K562 (cell line): Measurements from ENCODE around the gene CAPN3. TPM values are rescaled to one million over a fixed set of nuclear protein-coding genes. Genes with fewer than 3 reads are reported as not detected.
A peak's percentile ranks its signal among the peaks of the same experiment; 100 is the strongest.

ENCODE experiments used
- ATAC-seq: fragments of 200-7000 bp; cut with Tn5 transposase; 3 replicates; pipeline ENCODE4 v1.9.1; 2020; ENCODE audit warnings: moderate library complexity
- BruUV-seq: library from RNA; stranded (reverse); fragments of 400-500 nt; replicated peaks from 2 replicates; lab custom pipeline; 2021; lab: Mats Ljungman, UMichigan
- CTCF ChIA-PET: fragments of 300-600 bp; formaldehyde crosslinking; extraction: SDS; loops from one replicate; lab custom pipeline; 2021; ENCODE audit warnings: low intra/inter-chr PET ratio; lab: Yijun Ruan, JAX
- POLR2A ChIA-PET: fragments of 300-600, 350-650 bp; sonication (Branson Sonifier 250); formaldehyde crosslinking; extraction: SDS; loops from one replicate; lab custom pipeline; 2021; ENCODE audit warnings: antibody characterized with exemption, inconsistent platforms; lab: Yijun Ruan, JAX
- DNase-seq, 4 experiments: peaks; one replicate each; pipeline versions ENCODE4 v3.0.0 to v3.0.0-alpha.2; 2011 to 2018; ENCODE audit warnings: low spot score in 3 of 4, mixed read lengths in 3 of 4; ENCODE audit errors: extremely low read depth in 1 of 4
- FAIRE-seq: peaks from 2 replicates; lab custom pipeline; 2011; peaks lifted over from hg19 to GRCh38; lab: Jason Lieb, UNC
- H2AFZ ChIP-seq: 2 replicates; pipeline ENCODE4 v1.6.0; 2011; ENCODE audit warnings: low read depth, low read length, control low read depth, inconsistent platforms
- H3K27ac ChIP-seq: fragments of 200-600 bp; 3 replicates; pipeline ENCODE4 v1.8.0; 2011; ENCODE audit warnings: low read depth, mild to moderate bottlenecking, control low read depth, inconsistent platforms, low read length, moderate library complexity, mixed read lengths; ENCODE audit errors: extremely low read depth
- H3K27me3 ChIP-seq, 2 experiments: fragments of 300-600 bp in 1 of 2; 2 replicates in 1 of 2; 3 replicates in 1 of 2; pipeline versions ENCODE4 v1.6.0 to v1.8.0; 2011; ENCODE audit warnings: inconsistent platforms in 2 of 2, low read length in 2 of 2, mild to moderate bottlenecking in 1 of 2, mixed read lengths in 1 of 2, moderate library complexity in 1 of 2; ENCODE audit not compliant: control insufficient read depth in 2 of 2, insufficient read depth in 2 of 2
- H3K36me3 ChIP-seq: fragments of 300-600 bp; 3 replicates; pipeline ENCODE4 v1.8.0; 2011; ENCODE audit warnings: mild to moderate bottlenecking, low read length, inconsistent platforms; ENCODE audit not compliant: control insufficient read depth, insufficient read depth
- H3K4me1 ChIP-seq, 2 experiments: fragments of 200-600 bp in 1 of 2; replicated peaks in 1 of 2; 2 replicates in 1 of 2; 3 replicates in 1 of 2; pipeline versions ENCODE4 v1.5.1 to v1.8.0; 2011; ENCODE audit warnings: inconsistent platforms in 2 of 2, low read length in 2 of 2, mild to moderate bottlenecking in 1 of 2, mixed read lengths in 1 of 2, moderate library complexity in 1 of 2; ENCODE audit not compliant: control insufficient read depth in 2 of 2, insufficient read depth in 2 of 2
- H3K4me2 ChIP-seq: 2 replicates; pipeline ENCODE4 v1.6.1; 2011; ENCODE audit warnings: low read length, control low read depth, inconsistent platforms, mixed read lengths; ENCODE audit not compliant: insufficient read depth
- H3K4me3 ChIP-seq: fragments of 200-600 bp; sonication (generic), shearing (Covaris generic); 2 replicates; pipeline ENCODE4 v1.5.1; 2016; ENCODE audit warnings: control low read depth, inconsistent platforms
- H3K79me2 ChIP-seq: fragments of 200-600 bp; 3 replicates; pipeline ENCODE4 v1.8.0; 2011; ENCODE audit warnings: low read length, inconsistent platforms; ENCODE audit not compliant: control insufficient read depth, insufficient read depth
- H3K9ac ChIP-seq, 2 experiments: 2 replicates each; pipeline versions ENCODE4 v1.6.0 to v1.6.1; 2011; ENCODE audit warnings: low read depth in 2 of 2, low read length in 2 of 2, control low read depth in 1 of 2, inconsistent platforms in 1 of 2, mild to moderate bottlenecking in 1 of 2, mixed read lengths in 1 of 2; ENCODE audit not compliant: insufficient read depth in 1 of 2
- H3K9me1 ChIP-seq: one replicate; pipeline ENCODE4 v1.6.0; 2011; ENCODE audit warnings: inconsistent platforms, mild to moderate bottlenecking, low read length, moderate library complexity; ENCODE audit not compliant: control insufficient read depth, insufficient read depth
- H3K9me3 ChIP-seq: replicated peaks from 2 replicates; pipeline ENCODE4 v1.5.1; 2011; ENCODE audit warnings: low read depth, low read length, inconsistent platforms; ENCODE audit not compliant: control insufficient read depth, insufficient read depth
- H4K20me1 ChIP-seq: replicated peaks from 2 replicates; pipeline ENCODE4 v1.6.1; 2011; ENCODE audit warnings: low read length, inconsistent platforms, mixed read lengths; ENCODE audit not compliant: control insufficient read depth, insufficient read depth
- BACH1 ChIP-seq: fragments of 200-800 bp; sonication (Bioruptor generic); IDR thresholded peaks from 2 replicates; pipeline ENCODE4 v1.6.1; 2016; ENCODE audit warnings: missing genetic modification characterization, missing compliant biosample characterization
- CBFA2T2 ChIP-seq: fragments of 450-650 bp; conservative IDR thresholded peaks from 2 replicates; pipeline ENCODE4 v1.6.1; 2017; ENCODE audit warnings: mild to moderate bottlenecking
- CBFA2T3 ChIP-seq: fragments of 450-650 bp; IDR thresholded peaks from 2 replicates; pipeline ENCODE4 v1.6.1; 2017
- CEBPG ChIP-seq, 3 experiments: fragments of 200-800 bp in 1 of 3; sonication (Bioruptor generic) in 1 of 3; sonication (generic) in 1 of 3; formaldehyde crosslinking in 1 of 3; IDR thresholded peaks in 2 of 3; conservative IDR thresholded peaks in 1 of 3; 2 replicates each; pipeline versions ENCODE4 v1.6.1 to v1.8.0; 2016 to 2022; ENCODE audit warnings: missing compliant biosample characterization in 2 of 3, missing genetic modification characterization in 2 of 3, mild to moderate bottlenecking in 1 of 3, missing genetic modification reagents in 1 of 3
- CTBP1 ChIP-seq: fragments of 450-650 bp; IDR thresholded peaks from 2 replicates; pipeline ENCODE4 v1.6.1; 2016; ENCODE audit warnings: borderline replicate concordance
- ETV5 ChIP-seq: sonication (generic); formaldehyde crosslinking; IDR thresholded peaks from 2 replicates; pipeline ENCODE4 v1.4.0; 2020; ENCODE audit warnings: low read depth, mild to moderate bottlenecking, missing genetic modification reagents
- FOXJ2 ChIP-seq: fragments of 200-800 bp; sonication (Bioruptor generic); IDR thresholded peaks from 2 replicates; pipeline ENCODE4 v1.6.1; 2016; ENCODE audit warnings: missing genetic modification characterization, missing compliant biosample characterization
- MEF2A ChIP-seq: IDR thresholded peaks from 2 replicates; pipeline ENCODE4 v1.6.1; 2011; ENCODE audit warnings: low read depth, mild to moderate bottlenecking, low read length, moderate library complexity; ENCODE audit not compliant: control insufficient read depth
- MEF2D ChIP-seq: conservative IDR thresholded peaks from 2 replicates; pipeline ENCODE4 v1.6.1; 2016; ENCODE audit warnings: low read depth, missing genetic modification characterization, missing compliant biosample characterization
- MIER1 ChIP-seq: fragments of 450-650 bp; IDR thresholded peaks from 2 replicates; pipeline ENCODE4 v1.6.1; 2016; ENCODE audit warnings: antibody characterized with exemption, mild to moderate bottlenecking, low read depth
- NFXL1 ChIP-seq: fragments of 450-650 bp; formaldehyde crosslinking; IDR thresholded peaks from 2 replicates; pipeline ENCODE4 v1.4.0; 2021; ENCODE audit warnings: mild to moderate bottlenecking
- PHB2 ChIP-seq: fragments of 450-650 bp; IDR thresholded peaks from 2 replicates; pipeline ENCODE4 v1.6.1; 2017; ENCODE audit warnings: low read depth
- RBFOX2 ChIP-seq: fragments of 200-400 bp; formaldehyde crosslinking; IDR thresholded peaks from 2 replicates; pipeline ENCODE4 v1.6.1; 2017; ENCODE audit warnings: low read depth, mild to moderate bottlenecking, low read length, moderate library complexity
- TEAD4 ChIP-seq, 2 experiments: sonication (generic) in 1 of 2; formaldehyde crosslinking in 1 of 2; IDR thresholded peaks; 2 replicates each; pipeline versions ENCODE4 v1.6.1 to v1.8.0; 2012 to 2022; ENCODE audit warnings: borderline replicate concordance in 1 of 2, inconsistent platforms in 1 of 2, low read length in 1 of 2, mild to moderate bottlenecking in 1 of 2, missing genetic modification reagents in 1 of 2
- ZNF41 ChIP-seq: fragments of 250-450 bp; sonication (Bioruptor Pico); conservative IDR thresholded peaks from 2 replicates; pipeline ENCODE4 v1.4.0; 2020; ENCODE audit warnings: mild to moderate bottlenecking
- ZNF830 ChIP-seq: fragments of 250-450 bp; sonication (Bioruptor Pico); IDR thresholded peaks from 2 replicates; pipeline ENCODE4 v1.5.0; 2021; ENCODE audit warnings: mild to moderate bottlenecking
- WGBS: fragments of 100-300 bp; shearing (Covaris generic); methylation state at CpG from one replicate; pipeline ENCODE4 v1.1.6; 2016; ENCODE audit warnings: low coverage, mixed read lengths; ENCODE audit not compliant: insufficient coverage; ENCODE audit errors: missing lambda C conversion rate; 5-methylcytosine and 5-hydroxymethylcytosine counted together
- in situ Hi-C: fragments of 300-500 bp; cut with MboI; formaldehyde crosslinking; loops from 4 replicates; pipeline ENCODE4 v1.15.0; 2018; ENCODE audit warnings: inconsistent platforms, mixed read lengths
- intact Hi-C: fragments of 100-400 bp; cut with micrococcal nuclease; formaldehyde crosslinking; loops from 2 replicates; pipeline ENCODE4 v1.14.2; 2022
- polyA plus RNA-seq, 8 experiments: library from polyadenylated mRNA; depleted of rRNA in 4 of 8; stranded (reverse) in 5 of 8; unstranded in 3 of 8; fragments of >200 nt; fragmentation: Nextera tagmentation in 2 of 8; fragmentation: Illumina TruSeq in 1 of 8; extraction: Ambion mirVana in 2 of 8; extraction: Trizol in 1 of 8; gene quantifications; 2 replicates each; pipeline versions ENCODE4 v1.2.1 to v1.2.3, GENCODE V29; 2011 to 2014; ENCODE audit warnings: inconsistent platforms in 1 of 8, missing spikeins in 1 of 8
- total RNA-seq, 7 experiments: library from RNA; depleted of rRNA in 6 of 7; stranded (reverse); fragments of >200 nt in 6 of 7; fragmentation: Illumina TruSeq in 2 of 7; extraction: Trizol in 2 of 7; gene quantifications; 2 replicates each; pipeline versions ENCODE4 v1.2.1 to v1.2.3, GENCODE V29; 2011 to 2021; ENCODE audit warnings: low replicate concordance in 1 of 7
- TF ChIP-seq, protein P1 (sequence below): fragments of 450-650 bp; formaldehyde crosslinking; IDR thresholded peaks from 2 replicates; pipeline ENCODE4 v1.4.0; 2020; ENCODE audit warnings: mild to moderate bottlenecking, moderate library complexity

The CAPN3 gene
- total and polyA plus RNA-seq, 9 of the 15 experiments (the other 6 are each of a cell fraction or from before 2014, with no cell fraction given), result 0.03 to 0.34 (median 0.20) TPM; not detected in 2

DNA sequence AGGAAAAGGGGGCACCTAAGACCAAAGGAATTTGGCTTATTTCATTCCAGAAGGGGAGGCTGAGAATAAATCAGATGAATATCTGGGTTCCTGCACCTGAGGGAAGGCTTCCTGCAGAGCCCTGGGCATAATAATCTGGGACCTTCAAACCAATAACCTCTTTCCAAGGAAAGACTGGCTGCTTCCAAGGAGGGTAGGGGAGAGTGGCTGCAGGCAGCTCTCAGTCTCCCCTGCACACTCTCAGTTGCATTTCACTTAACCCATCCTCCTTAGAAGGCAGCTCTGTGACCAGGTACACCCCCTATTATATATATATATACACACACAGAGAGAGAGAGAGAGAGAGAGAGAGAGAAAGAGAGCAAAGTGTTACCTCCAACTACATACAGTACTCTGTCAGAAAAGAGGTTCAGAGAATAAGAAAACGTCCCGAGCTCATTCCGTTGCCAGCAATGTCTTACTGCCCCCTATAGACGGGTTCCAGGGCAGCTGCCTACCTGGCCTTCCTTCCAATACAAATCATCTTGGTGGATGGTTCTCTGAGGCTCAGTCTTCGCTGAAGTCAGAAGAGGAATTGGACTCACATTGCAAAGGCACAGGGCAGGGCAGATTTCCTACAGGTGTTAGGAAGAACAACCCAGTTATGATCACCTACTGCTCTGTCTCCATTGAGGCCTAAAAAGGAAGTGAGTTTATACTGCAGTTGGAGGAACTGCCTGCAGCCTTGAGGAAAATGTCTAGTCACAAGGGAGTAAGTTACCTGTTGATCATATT, 26.1 kb downstream of the CAPN3 start (continued):
- TF ChIP-seq, protein P1, sequence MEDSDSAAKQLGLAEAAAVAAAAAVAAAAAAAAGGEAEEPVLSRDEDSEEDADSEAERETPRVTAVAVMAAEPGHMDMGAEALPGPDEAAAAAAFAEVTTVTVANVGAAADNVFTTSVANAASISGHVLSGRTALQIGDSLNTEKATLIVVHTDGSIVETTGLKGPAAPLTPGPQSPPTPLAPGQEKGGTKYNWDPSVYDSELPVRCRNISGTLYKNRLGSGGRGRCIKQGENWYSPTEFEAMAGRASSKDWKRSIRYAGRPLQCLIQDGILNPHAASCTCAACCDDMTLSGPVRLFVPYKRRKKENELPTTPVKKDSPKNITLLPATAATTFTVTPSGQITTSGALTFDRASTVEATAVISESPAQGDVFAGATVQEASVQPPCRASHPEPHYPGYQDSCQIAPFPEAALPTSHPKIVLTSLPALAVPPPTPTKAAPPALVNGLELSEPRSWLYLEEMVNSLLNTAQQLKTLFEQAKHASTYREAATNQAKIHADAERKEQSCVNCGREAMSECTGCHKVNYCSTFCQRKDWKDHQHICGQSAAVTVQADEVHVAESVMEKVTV (CRISPR knock-in tag), result peak; percentile 33; the same call in 1 of the 2 replicates
- no peak for TF ChIP-seq ZNF830 (CRISPR knock-in tag)

DNA sequence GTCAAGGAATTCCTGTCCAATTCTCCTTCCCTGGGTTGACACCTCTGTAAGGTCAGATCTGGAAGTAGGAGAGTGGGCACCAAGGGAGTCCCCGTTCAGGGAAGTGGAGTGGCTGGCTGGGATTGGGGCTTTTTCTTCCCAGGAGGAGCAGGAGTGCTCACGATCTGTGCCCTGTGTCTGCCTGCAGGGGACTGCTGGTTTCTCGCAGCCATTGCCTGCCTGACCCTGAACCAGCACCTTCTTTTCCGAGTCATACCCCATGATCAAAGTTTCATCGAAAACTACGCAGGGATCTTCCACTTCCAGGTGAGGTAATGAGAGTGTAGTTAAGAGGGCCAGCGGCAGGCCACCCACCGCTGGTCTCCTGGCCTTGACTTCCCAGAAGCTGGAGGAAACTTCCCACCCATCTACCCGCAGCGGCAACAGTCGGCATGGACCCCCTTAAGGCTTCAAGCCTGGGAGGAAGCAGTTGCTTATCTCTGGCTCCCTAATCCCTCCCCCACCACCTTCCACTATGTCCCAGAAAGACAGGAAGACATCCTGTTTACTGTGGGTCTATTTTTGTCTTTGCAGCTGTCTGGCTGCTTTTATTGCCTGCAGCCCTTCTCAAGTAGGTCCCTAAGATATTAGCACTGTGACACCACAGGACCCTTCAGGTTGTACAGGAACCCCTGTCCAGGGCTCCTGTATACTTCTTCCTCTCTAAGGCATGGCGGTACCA, 26.8 kb downstream of the CAPN3 start:
- ChIA-PET POLR2A (interaction anchor here (0.5 to 1.6 kb wide), 6 partner anchors 11 to 163 kb away, joined by 3 to 5 read pairs (median 3); no protein-coding TSS in a partner anchor), CTCF (interaction anchor here (0.8 to 0.9 kb wide), 2 partner anchors 302 to 397 kb away, joined by 3 to 6 read pairs; no protein-coding TSS in a partner anchor)
- Histone ChIP-seq H3K36me3 (no peaks in the 10 kb centered on the region), H3K4me1 (peaks cover 15 to 16% of the 10 kb centered on the region in 2 experiments; a peak in 4 of 5 replicates), H3K9me1 (no peaks in the 10 kb centered on the region), H3K9ac (peak overlapping the region in 1 of 2 experiments; percentile 69; a peak in 1 of 4 replicates), H2AFZ (peak overlapping the region; percentile 75), H3K27me3 (peaks cover 0 to 6% of the 10 kb centered on the region in 2 experiments; a peak in 2 of 5 replicates), H3K4me2 (peak overlapping the region; percentile 20; the same call in 1 of the 2 replicates), H3K9me3 (no peaks in the 10 kb centered on the region), H4K20me1 (no peaks in the 10 kb centered on the region), H3K79me2 (no peaks in the 10 kb centered on the region), H3K4me3 (no peak overlapping the region), H3K27ac (no peak overlapping the region)
- DNase-seq (peak in 2 of 4 experiments; percentile 31 to 44), FAIRE-seq (no peak), ATAC-seq (peak; percentile 49)
- BruUV-seq, result no TSS peak
- in situ Hi-C loops, result loop anchor here (10.0 kb wide), 1 partner anchor 241 kb away; no protein-coding TSS in a partner anchor
- WGBS, result 37% methylated on average over 11 of the region's 12 CpGs
- intact Hi-C loops, result loop anchor here (5.0 to 10.0 kb wide), 2 partner anchors 249 to 321 kb away; no protein-coding TSS in a partner anchor
- TF ChIP-seq ETV5 (CRISPR knock-in tag) (0 out of 2 replicates have a peak, but pooled peaks have one; percentile 0), CTBP1 (no peak), NFXL1 (no peak), MEF2D (tag) (peak; percentile 72), BACH1 (tag) (no peak), MEF2A (peak; percentile 78; the same call in 1 of the 2 replicates), MIER1 (no peak), RBFOX2 (no peak), CBFA2T2 (peak; percentile 16; the same call in 1 of the 2 replicates), FOXJ2 (tag) (no peak), CEBPG (CRISPR knock-in tag; IDR thresholded peaks at IDR 0.05) (no peak), CEBPG (tag; conservative IDR thresholded peaks at IDR 0.05 in 1 of 2, IDR thresholded peaks at IDR 0.05 in 1 of 2) (no peak), ZNF41 (CRISPR knock-in tag) (0 out of 2 replicates have a peak, but pooled peaks have one; percentile 23), TEAD4 (IDR thresholded peaks at IDR 0.05; ENCODE audit: low read length) (no peak), TEAD4 (CRISPR knock-in tag; IDR thresholded peaks at IDR 0.05; ENCODE audit: borderline replicate concordance) (no peak), CBFA2T3 (peak; percentile 17; the same call in 1 of the 2 replicates), PHB2 (no peak)
